ENCODE results near the gene PDLIM3. TPM values are rescaled to one million over a fixed set of nuclear protein-coding genes. Genes with fewer than 3 reads are reported as not detected.
"Not testable (repeated sequence)": the region's sequence is repeated elsewhere in the genome, so short reads cannot be mapped to it uniquely, and the experiment has no call there.

PDLIM3 gene
- total RNA-seq, 1 donor from 2014 or later = 265 TPM

GRCh38 chr4:185559251-185559914 is 24.1 kb upstream of the PDLIM3 start:
- intact Hi-C loops (cut with DNase I); DNase-seq (ENCODE audit: low spot score): not testable (repeated sequence)

DNA sequence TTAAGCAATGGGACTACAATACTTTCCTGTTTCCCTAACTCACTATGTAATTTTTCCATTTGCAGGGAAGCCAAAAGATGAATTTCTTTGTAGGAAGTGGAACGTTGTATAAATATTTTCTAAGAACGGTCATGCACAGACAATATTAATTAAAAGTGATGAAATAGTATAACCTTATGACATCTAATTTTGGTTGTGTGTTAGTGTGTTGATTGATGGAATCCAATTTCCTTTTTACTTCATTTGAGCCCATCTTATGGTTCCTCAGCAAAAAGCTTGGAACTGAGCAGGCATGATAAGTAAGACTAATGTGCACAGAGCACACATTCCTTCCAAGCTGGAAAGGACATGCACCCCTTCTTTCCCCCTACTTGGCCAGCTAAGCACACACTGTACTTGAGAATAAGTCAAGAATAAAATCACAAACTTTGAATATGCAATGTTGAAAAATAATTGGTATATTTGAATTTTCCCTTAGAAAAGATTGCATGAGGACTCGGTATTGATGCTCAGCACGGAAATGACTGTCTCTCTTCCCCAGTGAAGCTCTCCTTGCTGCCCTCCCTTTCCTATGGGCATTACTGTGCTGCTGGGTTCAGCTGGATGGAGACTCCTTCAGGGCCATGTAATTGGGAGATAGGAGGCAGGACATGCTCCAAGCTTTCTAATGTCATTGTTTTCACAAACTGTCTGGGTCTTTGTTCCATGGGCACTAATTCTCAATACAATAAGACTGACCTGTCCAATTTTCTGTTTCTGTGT is 19.2 kb upstream of the PDLIM3 start:
- no peak for DNase-seq (ENCODE audit: low spot score)
- intact Hi-C loops (cut with DNase I) = no loop called here

DNA sequence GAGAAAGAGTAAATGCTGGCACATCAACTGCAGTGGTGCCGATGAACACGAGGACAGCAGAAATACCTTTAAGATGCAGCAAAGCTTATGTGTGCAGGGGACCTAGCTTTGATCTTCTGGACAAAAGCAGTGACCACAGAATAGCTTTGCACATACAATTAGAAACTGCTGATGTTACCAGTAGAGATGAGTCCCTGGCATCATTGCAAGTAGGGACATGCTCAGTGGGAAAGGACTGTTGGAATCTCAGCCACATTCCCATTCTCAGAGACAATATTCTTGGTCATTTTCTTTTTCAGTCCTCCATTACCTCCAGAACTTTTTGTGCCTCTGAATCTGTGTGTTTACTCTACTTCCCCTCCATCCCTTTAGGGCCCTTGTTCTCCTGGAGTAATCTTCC is 16.9 kb upstream of the PDLIM3 start:
- intact Hi-C loops (cut with DNase I) = no loop called here
- no peak for DNase-seq (ENCODE audit: low spot score)

DNA sequence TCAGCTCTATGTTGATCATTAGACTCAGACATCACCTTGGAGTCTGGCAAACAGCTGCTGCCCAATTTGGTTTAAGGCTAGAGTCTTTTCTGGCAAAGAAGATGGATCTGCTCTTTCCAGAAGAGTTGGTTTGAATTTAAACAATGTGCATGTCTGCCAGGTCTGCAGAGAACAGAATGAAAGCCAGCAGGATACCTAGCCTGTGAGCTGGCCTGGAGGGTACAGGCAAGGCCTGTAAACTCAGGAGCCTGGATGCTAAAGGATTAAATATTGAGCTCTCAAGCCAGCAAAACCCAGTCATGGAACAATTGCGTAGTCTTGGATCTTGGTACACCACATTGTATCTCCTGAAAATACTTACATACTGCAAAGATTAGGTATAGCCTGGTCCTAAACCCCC is 15.6 kb upstream of the PDLIM3 start:
- intact Hi-C loops (cut with DNase I) = no loop called here

DNA sequence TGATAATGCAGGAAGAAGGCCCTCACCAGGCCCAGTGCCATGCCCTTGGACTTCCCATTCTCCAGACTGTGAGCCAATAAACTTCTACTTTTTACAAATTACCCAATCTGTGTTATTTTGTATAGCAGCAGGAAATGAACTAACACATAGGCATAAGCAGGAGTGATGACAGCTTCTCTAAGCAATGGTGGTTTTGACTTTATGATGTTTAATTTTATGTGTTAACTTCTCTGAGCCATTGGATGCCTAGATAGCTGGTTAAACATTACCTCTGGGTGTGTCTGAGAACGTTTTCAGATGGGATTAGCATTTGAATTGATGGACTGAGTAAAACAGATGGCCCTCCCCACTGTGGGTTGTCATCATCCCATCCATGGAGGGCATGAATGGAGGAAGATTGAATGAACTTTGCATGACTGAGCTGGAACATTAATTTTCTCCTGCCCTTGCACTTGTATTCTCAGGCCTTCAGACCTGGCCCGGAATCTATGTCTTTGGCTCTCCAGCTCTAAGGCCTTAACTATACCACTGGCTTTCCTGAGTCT is 13.9 kb upstream of the PDLIM3 start:
- DNase-seq (ENCODE audit: low spot score) = no peak
- intact Hi-C loops (cut with DNase I) = no loop called here

More for the DNA sequence above, 15.6 kb upstream of the PDLIM3 start:
- no peak for DNase-seq (ENCODE audit: low spot score)

- DNase-seq (ENCODE audit: low spot score) = no peak
- intact Hi-C loops (cut with DNase I) = no loop called here
Measured at GRCh38 chr4:185548587-185548986, 13.3 kb upstream of the PDLIM3 start.

- DNase-seq (ENCODE audit: low spot score) = no peak
- intact Hi-C loops (cut with DNase I) = no loop called here
Measured at GRCh38 chr4:185546335-185546734, 11.0 kb upstream of the PDLIM3 start.

DNA sequence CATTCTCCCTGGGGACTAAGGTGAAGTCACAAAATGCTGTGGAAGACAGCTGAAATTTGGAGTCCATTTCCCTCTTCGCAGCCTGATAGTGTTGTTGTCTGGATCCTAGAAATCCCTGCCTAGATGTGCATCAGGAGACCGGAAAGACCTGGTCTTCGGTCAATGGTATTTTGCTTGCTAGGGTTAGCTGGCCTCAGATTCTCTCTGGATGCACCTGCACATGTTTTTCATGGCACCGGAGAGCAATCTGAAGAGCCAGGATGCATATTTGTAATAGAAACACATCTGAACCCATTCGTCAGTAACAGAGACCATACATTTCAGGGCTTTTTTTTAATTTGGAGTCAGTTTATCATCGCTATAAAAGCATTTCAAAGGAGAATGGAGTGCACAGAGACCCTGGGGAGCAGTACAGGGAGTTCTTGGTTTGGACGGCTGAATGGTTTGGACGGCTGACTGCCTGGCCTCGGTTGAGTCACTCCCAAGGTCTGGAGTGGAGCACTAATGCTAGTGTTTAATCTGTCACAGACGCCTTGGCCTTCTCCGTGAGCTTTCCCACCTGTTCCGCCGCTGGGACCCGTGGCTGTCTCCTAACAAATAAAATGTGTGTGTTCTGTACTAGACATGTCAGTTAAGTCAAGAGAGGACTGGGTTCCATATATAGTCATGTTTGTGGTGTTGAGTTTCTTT is 7.5 kb upstream of the PDLIM3 start:
- intact Hi-C loops (cut with DNase I) = no loop called here

GRCh38 chr4:185541251-185541727 is 6.0 kb upstream of the PDLIM3 start:
- DNase-seq (ENCODE audit: low spot score) = no peak
- intact Hi-C loops (cut with DNase I) = no loop called here

More for the DNA sequence above, 7.5 kb upstream of the PDLIM3 start:
- peak; percentile 80 for DNase-seq (ENCODE audit: low spot score)

DNA sequence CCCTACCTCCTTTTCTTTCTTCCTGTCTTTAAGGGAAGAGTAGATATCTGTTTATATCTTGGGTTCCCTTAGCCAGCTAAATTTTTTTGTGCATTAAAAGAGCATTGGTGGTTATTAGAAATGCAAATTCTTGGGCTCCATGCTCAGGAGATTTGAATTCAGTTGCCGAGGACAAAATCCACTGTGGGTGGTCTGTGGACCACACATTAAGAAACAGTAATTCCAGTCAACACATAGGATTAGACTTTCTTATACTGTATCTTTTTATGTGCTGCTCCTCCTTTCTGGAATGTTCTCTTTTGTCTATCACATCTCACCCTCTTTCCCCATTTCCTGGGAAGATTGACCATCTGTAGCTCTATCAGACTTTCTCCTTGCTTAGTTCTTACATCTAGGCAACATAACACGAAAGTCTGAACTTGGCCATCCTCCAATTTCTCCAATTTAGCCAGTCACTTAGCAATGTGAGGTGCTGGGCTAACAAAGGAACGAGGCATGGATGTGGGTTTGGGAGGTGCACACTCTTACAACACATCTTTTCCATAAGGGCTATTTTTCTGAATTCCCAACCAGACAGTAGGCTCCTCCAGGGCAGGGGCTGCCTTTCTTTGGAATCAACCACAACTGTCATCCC is 5.3 kb upstream of the PDLIM3 start:
- intact Hi-C loops (cut with DNase I) = no loop called here

GRCh38 chr4:185540040-185540439 is 4.7 kb upstream of the PDLIM3 start:
- intact Hi-C loops (cut with DNase I) = no loop called here
- DNase-seq (ENCODE audit: low spot score) = no peak

More for the DNA sequence above, 5.3 kb upstream of the PDLIM3 start:
- no peak for DNase-seq (ENCODE audit: low spot score)

- intact Hi-C loops (cut with DNase I) = loop anchor here (5.0 kb wide), 1 partner anchor 67 kb away; the partner anchor contains the start of gene CCDC110
Measured at GRCh38 chr4:185538806-185539205, 3.5 kb upstream of the PDLIM3 start.

DNA sequence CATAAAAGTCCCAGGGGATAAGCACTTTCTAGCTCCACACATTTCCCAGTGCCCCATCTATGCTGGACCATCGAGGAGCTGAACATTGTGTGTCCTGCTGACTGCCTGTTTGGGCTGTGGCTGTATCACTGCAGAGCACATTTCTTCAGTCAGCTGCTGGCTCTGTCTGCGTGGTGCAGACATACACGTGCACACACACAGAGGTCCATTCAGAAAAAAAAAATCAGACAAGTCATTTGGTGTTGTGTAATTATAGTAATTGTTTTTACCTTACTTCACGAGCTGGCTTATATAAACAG is 1.1 kb upstream of the PDLIM3 start:
- intact Hi-C loops (cut with DNase I) = loop anchor here (5.0 kb wide), 1 partner anchor 64 kb away; the partner anchor contains the start of gene CCDC110
- DNase-seq (ENCODE audit: low spot score) = no peak

More at GRCh38 chr4:185538806-185539205, 3.5 kb upstream of the PDLIM3 start:
- DNase-seq (ENCODE audit: low spot score) = no peak

- intact Hi-C loops (cut with DNase I) = loop anchor here (2.0 to 5.0 kb wide), 3 partner anchors 31 to 64 kb away; partner anchors contain the start of gene CCDC110
- no peak for DNase-seq (ENCODE audit: low spot score)
Measured at GRCh38 chr4:185535612-185536410, 504 bp upstream of the PDLIM3 start.

DNA sequence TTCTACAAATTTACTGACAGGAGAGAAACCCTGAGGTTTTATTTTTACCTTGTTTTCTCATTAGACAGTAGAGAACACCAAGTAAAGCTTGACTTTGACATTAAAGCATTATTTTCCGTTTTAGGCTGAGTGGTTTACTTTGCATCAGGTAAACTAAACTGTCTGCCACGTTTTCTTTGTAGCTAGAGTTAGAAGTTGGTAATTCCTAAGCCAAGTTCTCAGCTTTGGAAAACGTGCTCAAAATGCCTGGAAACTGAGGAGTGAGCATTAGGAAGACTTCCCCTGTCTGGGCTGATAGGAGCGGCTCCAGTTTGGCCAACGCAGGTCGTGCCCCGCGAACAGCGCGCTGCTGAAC is 819 bp downstream of the PDLIM3 start:
- intact Hi-C loops (cut with DNase I) = loop anchor here (2.0 kb wide), 2 partner anchors 32 to 62 kb away; no protein-coding TSS in a partner anchor
- DNase-seq (ENCODE audit: low spot score) = no peak

DNA sequence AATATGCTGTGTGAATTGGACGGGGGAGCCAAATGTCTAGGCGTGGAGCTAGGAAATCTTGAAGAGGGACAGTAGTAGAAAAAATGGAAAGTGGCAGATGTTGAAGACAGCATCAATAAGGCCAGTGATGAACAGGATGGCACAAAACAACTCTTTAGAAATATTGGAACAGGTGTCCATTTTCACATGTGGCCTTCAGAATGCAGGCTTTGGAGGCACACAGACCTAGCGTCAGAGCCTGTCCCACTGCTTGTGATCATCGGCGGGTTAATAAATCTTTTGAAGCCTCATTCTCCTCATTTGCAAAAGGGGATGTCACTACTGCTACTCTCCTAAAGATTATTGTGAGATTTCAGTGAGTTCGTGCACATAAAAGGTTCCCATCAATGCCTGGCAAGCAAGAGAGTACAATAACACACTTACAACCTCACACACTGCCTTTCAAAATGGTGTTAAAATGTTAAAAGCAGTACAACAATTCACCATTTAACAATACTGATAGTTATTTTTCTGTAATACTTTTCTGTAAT is 2.4 kb downstream of the PDLIM3 start:
- intact Hi-C loops (cut with DNase I) = no loop called here

DNA sequence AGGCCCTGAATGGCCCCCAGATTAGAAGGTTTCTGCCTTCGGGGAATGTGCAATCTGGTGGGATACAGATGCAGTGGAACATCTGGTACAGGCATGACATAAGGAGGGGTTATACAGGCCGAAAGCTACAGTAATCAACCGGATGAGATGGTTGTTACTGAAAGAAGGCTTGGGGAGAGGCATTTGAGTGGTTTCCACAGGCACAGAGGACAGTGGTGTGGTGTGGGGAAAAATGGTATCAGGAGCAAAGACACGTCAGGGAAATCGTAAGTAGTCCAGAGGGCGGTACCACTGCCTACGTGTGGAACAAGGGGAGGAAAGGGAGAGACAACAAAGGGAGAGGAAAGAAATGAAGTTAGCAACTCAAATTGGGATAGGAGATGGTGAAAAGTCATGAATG is 3.0 kb downstream of the PDLIM3 start:
- DNase-seq (ENCODE audit: low spot score) = no peak
- intact Hi-C loops (cut with DNase I) = no loop called here

More for the DNA sequence above, 2.4 kb downstream of the PDLIM3 start:
- DNase-seq (ENCODE audit: low spot score) = no peak

GRCh38 chr4:185531654-185532053 is 3.7 kb downstream of the PDLIM3 start:
- DNase-seq (ENCODE audit: low spot score); intact Hi-C loops (cut with DNase I): not testable (repeated sequence)
